GM12865 (cell line): ENCODE data around the gene TTLL1.

Experiments
- DNase-seq: peaks from one replicate; pipeline ENCODE4 v3.0.0; 2010; ENCODE audit warnings: low read depth
- H3K4me3 ChIP-seq: 2 replicates; pipeline ENCODE4 v1.5.1; 2011; ENCODE audit warnings: mild to moderate bottlenecking, low read depth, low read length, control low read depth
- CTCF ChIP-seq: IDR thresholded peaks from 2 replicates; pipeline ENCODE4 v1.5.1; 2011; ENCODE audit warnings: low read length, control low read depth, low read depth, inconsistent platforms; ENCODE audit not compliant: insufficient read depth; ENCODE audit errors: missing control alignments

The TTLL1 gene

GRCh38 chr22:42994276-42994916 lies 94.8 kb downstream of the TTLL1 start:
- DNase-seq = no peak
- no peak for TF ChIP-seq CTCF
- H3K4me3 ChIP-seq = no peak overlapping the region

GRCh38 chr22:42993651-42994275 lies 95.4 kb downstream of the TTLL1 start:
- no peak for DNase-seq
- no peak overlapping the region for H3K4me3 ChIP-seq
- no peak for TF ChIP-seq CTCF

GRCh38 chr22:42992886-42993479 lies 96.2 kb downstream of the TTLL1 start:
- DNase-seq = no peak
- H3K4me3 ChIP-seq = no peak overlapping the region
- no peak for TF ChIP-seq CTCF

GRCh38 chr22:42992092-42992491 lies 97.1 kb downstream of the TTLL1 start:
- DNase-seq = no peak
- TF ChIP-seq CTCF = no peak
- H3K4me3 ChIP-seq = no peak overlapping the region

GRCh38 chr22:42991010-42991651 lies 98.1 kb downstream of the TTLL1 start:
- H3K4me3 ChIP-seq = no peak overlapping the region
- DNase-seq = no peak
- TF ChIP-seq CTCF = no peak

- no peak overlapping the region for H3K4me3 ChIP-seq
- no peak for DNase-seq
- no peak for TF ChIP-seq CTCF
These were observed 98.9 kb downstream of the TTLL1 start for GRCh38 chr22:42990131-42990838.
